Activated CD8-positive, alpha-beta T cell treated with anti-CD3 and anti-CD28 coated beads for 36 hours (primary cell): ENCODE data around the gene RHOV. TPM values are rescaled to one million over a fixed set of nuclear protein-coding genes. Genes with fewer than 3 reads are reported as not detected.

Experiments
- ATAC-seq: fragments of 200-7000 bp; cut with Tn5 transposase; one replicate; pipeline ENCODE4 v1.10.0; 2021; ENCODE audit warnings: mild to moderate bottlenecking, moderate library complexity
- CTCF ChIA-PET: fragments of 350-600 bp; sonication (Branson Sonifier 250); formaldehyde crosslinking; loops from one replicate; lab custom pipeline; 2021; ENCODE audit warnings: antibody characterized with exemption; lab: Charles Lee
- POLR2A ChIA-PET: fragments of 350-600 bp; sonication (Branson Sonifier 250); formaldehyde crosslinking; loops from one replicate; lab custom pipeline; 2021; ENCODE audit warnings: antibody characterized with exemption; lab: Charles Lee
- DNase-seq: peaks from one replicate; pipeline ENCODE4 v3.0.0-alpha.2; 2020
- H3K27ac Mint-ChIP-seq: one replicate; pipeline ENCODE4 v1.8.0; 2021; ENCODE audit warnings: mild to moderate bottlenecking, mixed read lengths
- H3K27me3 Mint-ChIP-seq: one replicate; pipeline ENCODE4 v1.8.0; 2021; ENCODE audit warnings: mixed read lengths
- H3K36me3 Mint-ChIP-seq: one replicate; pipeline ENCODE4 v1.8.0; 2021; ENCODE audit warnings: low read depth, mixed read lengths
- H3K4me1 Mint-ChIP-seq: one replicate; pipeline ENCODE4 v1.8.0; 2021; ENCODE audit warnings: low read depth, mixed read lengths
- H3K4me3 Mint-ChIP-seq: one replicate; pipeline ENCODE4 v1.8.0; 2021; ENCODE audit warnings: mild to moderate bottlenecking, moderate library complexity, mixed read lengths
- H3K9me3 Mint-ChIP-seq: one replicate; pipeline ENCODE4 v1.8.0; 2021; ENCODE audit warnings: mixed read lengths
- intact Hi-C: fragments of 100-400 bp; cut with micrococcal nuclease; formaldehyde crosslinking; loops from one replicate; pipeline ENCODE4 v1.10.0; 2022
- total RNA-seq, 2 experiments: library from RNA; stranded (reverse); gene quantifications; one replicate each; pipeline ENCODE4 v1.2.3, GENCODE V29; 2021
- TF ChIP-seq, protein P1 (sequence below): fragments of 200-600 bp; IDR thresholded peaks from one replicate; pipeline ENCODE4 v1.8.0; 2022; ENCODE audit warnings: antibody characterized with exemption, mild to moderate bottlenecking

The RHOV gene
- total RNA-seq, 2 experiments from 2014 or later = 0.40 to 0.41 TPM

DNA sequence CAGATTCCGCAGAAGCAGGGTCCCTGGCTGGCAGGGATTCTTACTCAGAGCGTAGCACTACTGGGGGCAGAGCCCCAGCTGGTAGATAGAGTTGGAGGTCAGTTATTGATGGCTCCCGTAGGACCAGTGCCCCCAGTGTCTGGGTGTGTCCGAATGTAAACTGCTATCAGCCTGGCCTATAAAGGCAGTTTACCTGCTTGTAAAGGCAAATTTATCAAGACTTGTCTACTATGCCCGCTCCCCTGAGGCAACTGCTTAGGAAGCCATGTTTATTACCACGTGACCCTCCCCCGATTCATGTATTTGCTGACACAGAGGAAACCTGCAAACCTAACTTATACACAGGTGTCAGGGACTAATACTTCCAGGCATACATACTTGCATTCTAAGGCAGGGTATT is 44.9 kb downstream of the RHOV start:
- no peak overlapping the region for H3K27ac Mint-ChIP-seq
- no peaks in the 10 kb centered on the region for H3K4me1 Mint-ChIP-seq
- TF ChIP-seq, protein P1, sequence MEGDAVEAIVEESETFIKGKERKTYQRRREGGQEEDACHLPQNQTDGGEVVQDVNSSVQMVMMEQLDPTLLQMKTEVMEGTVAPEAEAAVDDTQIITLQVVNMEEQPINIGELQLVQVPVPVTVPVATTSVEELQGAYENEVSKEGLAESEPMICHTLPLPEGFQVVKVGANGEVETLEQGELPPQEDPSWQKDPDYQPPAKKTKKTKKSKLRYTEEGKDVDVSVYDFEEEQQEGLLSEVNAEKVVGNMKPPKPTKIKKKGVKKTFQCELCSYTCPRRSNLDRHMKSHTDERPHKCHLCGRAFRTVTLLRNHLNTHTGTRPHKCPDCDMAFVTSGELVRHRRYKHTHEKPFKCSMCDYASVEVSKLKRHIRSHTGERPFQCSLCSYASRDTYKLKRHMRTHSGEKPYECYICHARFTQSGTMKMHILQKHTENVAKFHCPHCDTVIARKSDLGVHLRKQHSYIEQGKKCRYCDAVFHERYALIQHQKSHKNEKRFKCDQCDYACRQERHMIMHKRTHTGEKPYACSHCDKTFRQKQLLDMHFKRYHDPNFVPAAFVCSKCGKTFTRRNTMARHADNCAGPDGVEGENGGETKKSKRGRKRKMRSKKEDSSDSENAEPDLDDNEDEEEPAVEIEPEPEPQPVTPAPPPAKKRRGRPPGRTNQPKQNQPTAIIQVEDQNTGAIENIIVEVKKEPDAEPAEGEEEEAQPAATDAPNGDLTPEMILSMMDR = no peak
- ChIA-PET CTCF (interaction anchor here (1.2 to 2.0 kb wide), 2 partner anchors 28 to 30 kb away, joined by 4 to 9 read pairs; no protein-coding TSS in a partner anchor), POLR2A (interaction anchor here (0.6 to 1.3 kb wide), 2 partner anchors 9 to 521 kb away, joined by 3 read pairs; no protein-coding TSS in a partner anchor)
- intact Hi-C loops = no loop called here
- no peak overlapping the region for H3K4me3 Mint-ChIP-seq
- peaks cover 1% of the 10 kb centered on the region for H3K27me3 Mint-ChIP-seq
- ATAC-seq (no peak), DNase-seq (no peak)
- no peaks in the 10 kb centered on the region for H3K36me3 Mint-ChIP-seq
- no peaks in the 10 kb centered on the region for H3K9me3 Mint-ChIP-seq

DNA sequence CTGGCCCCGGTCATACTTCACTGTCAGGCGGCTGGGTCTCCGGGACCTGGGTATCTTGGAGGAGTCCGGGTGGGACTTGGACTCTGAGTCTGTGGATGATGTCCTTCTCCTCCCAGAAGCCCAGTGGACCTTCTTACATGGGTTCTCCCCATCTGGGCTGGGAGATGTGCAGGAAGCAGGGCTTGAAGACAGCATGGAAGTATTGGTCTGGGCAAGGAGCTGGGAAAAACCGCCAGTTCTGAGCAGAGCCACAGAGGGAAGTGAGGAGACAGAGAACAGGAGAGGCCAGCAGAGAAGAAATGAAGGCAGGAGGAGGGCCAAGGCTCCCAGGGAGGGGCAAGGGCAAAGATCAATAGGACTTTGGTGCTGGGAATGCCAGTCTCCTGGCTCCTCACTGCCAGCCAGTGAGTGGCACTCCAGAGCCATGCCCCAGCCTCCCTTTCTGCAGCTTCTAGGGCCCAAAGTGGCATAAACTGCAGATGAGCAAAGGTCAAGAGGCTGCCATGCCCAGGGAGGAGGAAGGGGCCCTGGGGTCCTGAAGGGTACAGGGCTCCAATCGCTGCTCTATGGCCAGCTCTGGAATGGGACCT is 45.5 kb downstream of the RHOV start, which contains the start of gene PPP1R14D:
PPP1R14D (minus strand) TSS at position 262 of the 590 bp plus-strand sequence; CDS start at position 195, 67 bp downstream.
- intact Hi-C loops = no loop called here
- Mint-ChIP-seq H3K9me3 (no peaks in the 10 kb centered on the region), H3K4me3 (no peak within 1 kb of the TSS), H3K36me3 (no peaks in the 10 kb centered on the region), H3K27ac (no peak within 1 kb of the TSS), H3K4me1 (no peaks in the 10 kb centered on the region), H3K27me3 (peaks cover 1% of the 10 kb centered on the region)
- CTCF ChIA-PET = interaction anchor here (1.2 to 2.0 kb wide), 2 partner anchors 29 to 30 kb away, joined by 4 to 9 read pairs; no protein-coding TSS in a partner anchor
- ATAC-seq = no peak
- no peak for DNase-seq
- POLR2A ChIA-PET = interaction anchor here (0.6 to 1.3 kb wide), 2 partner anchors 9 to 522 kb away, joined by 3 read pairs; no protein-coding TSS in a partner anchor
- TF ChIP-seq, protein P1 = no peak

GRCh38 chr15:40826423-40827075 is 47.5 kb downstream of the RHOV start:
- H3K4me1 Mint-ChIP-seq = no peaks in the 10 kb centered on the region
- TF ChIP-seq, protein P1 = no peak
- no peak overlapping the region for H3K4me3 Mint-ChIP-seq
- H3K36me3 Mint-ChIP-seq = no peaks in the 10 kb centered on the region
- H3K9me3 Mint-ChIP-seq = no peaks in the 10 kb centered on the region
- peaks cover 1% of the 10 kb centered on the region for H3K27me3 Mint-ChIP-seq
- ChIA-PET CTCF (interaction anchor here (1.2 kb wide), 1 partner anchor 45 kb away, joined by 3 read pairs; no protein-coding TSS in a partner anchor), POLR2A (interaction anchor here (1.2 kb wide), 1 partner anchor 79 kb away, joined by 3 read pairs; no protein-coding TSS in a partner anchor)
- intact Hi-C loops = no loop called here
- no peak overlapping the region for H3K27ac Mint-ChIP-seq
- no peak for ATAC-seq
- DNase-seq = no peak

DNA sequence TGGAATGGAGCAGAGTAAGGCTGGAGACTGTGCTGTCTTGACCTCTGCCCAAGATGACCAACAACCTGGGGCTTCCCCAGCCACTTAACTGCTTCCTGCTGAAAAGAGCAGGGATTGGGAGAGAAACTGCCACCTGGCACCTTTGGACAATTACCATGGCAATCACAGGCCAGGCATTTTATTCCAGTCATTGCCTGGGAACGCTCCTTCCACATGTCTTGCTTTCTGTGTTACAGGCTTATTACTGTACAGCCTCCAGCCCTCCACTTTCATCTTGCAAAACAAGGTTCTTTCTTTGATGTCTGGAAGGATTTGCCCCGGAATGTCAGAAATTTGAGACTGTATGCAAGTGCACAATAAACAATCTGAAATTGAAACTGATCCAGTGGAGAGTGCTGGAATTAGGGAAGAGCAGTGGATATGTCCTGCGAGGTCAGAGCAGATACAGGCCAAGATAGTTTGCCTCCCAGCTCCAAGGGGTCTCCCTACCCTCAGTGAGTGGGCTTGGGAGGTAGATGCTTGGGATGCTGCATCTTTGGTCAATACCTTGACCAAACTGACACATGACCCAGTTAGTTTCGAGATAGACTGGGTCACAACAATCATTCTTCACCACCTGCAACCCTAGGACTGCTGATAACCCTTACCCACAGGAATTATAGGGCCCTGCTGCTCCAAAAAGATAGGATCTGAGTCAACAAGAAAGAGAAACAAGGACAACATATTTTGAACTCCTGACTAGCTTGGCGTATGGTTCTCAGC is 48.2 kb downstream of the RHOV start:
- DNase-seq = no peak
- no peak for ATAC-seq
- CTCF ChIA-PET = no interaction called here

More for the DNA sequence above, 48.2 kb downstream of the RHOV start:
- H3K36me3 Mint-ChIP-seq = no peaks in the 10 kb centered on the region
- TF ChIP-seq, protein P1 = no peak
- no peaks in the 10 kb centered on the region for H3K4me1 Mint-ChIP-seq
- H3K4me3 Mint-ChIP-seq = no peak overlapping the region
- POLR2A ChIA-PET = no interaction called here
- no peaks in the 10 kb centered on the region for H3K9me3 Mint-ChIP-seq
- no peak overlapping the region for H3K27ac Mint-ChIP-seq
- H3K27me3 Mint-ChIP-seq = peaks cover 1% of the 10 kb centered on the region
- intact Hi-C loops = no loop called here
